Stimulated activated naive CD8-positive, alpha-beta T cell treated with anti-CD3 and anti-CD28 coated beads, Interleukin-15, Interleukin-2, amounts not matched to agents 100 U/mL and 50 U/mL, for 24 hours (primary cell): ENCODE measurements around the gene SMYD5.

Experiments
- ATAC-seq: fragments of 150-1000 bp; cut with Tn5 transposase; one replicate; pipeline ENCODE4 v1.10.0; 2021
- DNase-seq: peaks from one replicate; pipeline ENCODE4 v3.0.0; 2021

The SMYD5 gene

GRCh38 chr2:73205611-73206010 lies 8.4 kb upstream of the SMYD5 start:
- no peak for DNase-seq

GRCh38 chr2:73208258-73208657 lies 5.8 kb upstream of the SMYD5 start:
- ATAC-seq (no peak), DNase-seq (no peak)

More at GRCh38 chr2:73205611-73206010, 8.4 kb upstream of the SMYD5 start:
- ATAC-seq, result no peak

- DNase-seq (no peak), ATAC-seq (no peak)
Measured at GRCh38 chr2:73210019-73210418, 4.0 kb upstream of the SMYD5 start.

- DNase-seq (no peak), ATAC-seq (no peak)
Measured at GRCh38 chr2:73210696-73211095, 3.3 kb upstream of the SMYD5 start.

- no peak for DNase-seq
- ATAC-seq, result no peak
Measured at GRCh38 chr2:73212098-73212447, 2.0 kb upstream of the SMYD5 start.

GRCh38 chr2:73212448-73213176 lies 1.4 kb upstream of the SMYD5 start:
- peak; percentile 81 for DNase-seq

GRCh38 chr2:73215254-73215653 lies 1.2 kb downstream of the SMYD5 start:
- no peak for DNase-seq
- no peak for ATAC-seq

More at GRCh38 chr2:73212448-73213176, 1.4 kb upstream of the SMYD5 start:
- ATAC-seq, result peak; percentile 72

GRCh38 chr2:73217160-73217559 lies 3.1 kb downstream of the SMYD5 start:
- no peak for DNase-seq
- ATAC-seq, result no peak

- DNase-seq (no peak), ATAC-seq (no peak)
Measured at GRCh38 chr2:73217826-73218225, 3.8 kb downstream of the SMYD5 start.

GRCh38 chr2:73218298-73218697 lies 4.3 kb downstream of the SMYD5 start:
- DNase-seq (no peak), ATAC-seq (no peak)

GRCh38 chr2:73223821-73224220 lies 9.8 kb downstream of the SMYD5 start:
- DNase-seq (no peak), ATAC-seq (no peak)

- ATAC-seq (no peak), DNase-seq (no peak)
Measured at GRCh38 chr2:73225513-73226360, 11.7 kb downstream of the SMYD5 start.

GRCh38 chr2:73227086-73227485 lies 13.0 kb downstream of the SMYD5 start:
- no peak for ATAC-seq
- DNase-seq, result no peak

- ATAC-seq (no peak), DNase-seq (no peak)
Measured at GRCh38 chr2:73228631-73229030, 14.6 kb downstream of the SMYD5 start.

- ATAC-seq (no peak), DNase-seq (peak; percentile 42)
Measured at GRCh38 chr2:73232403-73233153, 18.5 kb downstream of the SMYD5 start.

- peak; percentile 92 for DNase-seq
- ATAC-seq, result peak; percentile 93
Measured at GRCh38 chr2:73233154-73233931, 19.3 kb downstream of the SMYD5 start, which contains the start of gene PRADC1. TSS of gene PRADC1 (minus strand) at chr2:73233239. CDS start at chr2:73233160, 79 bp downstream.

GRCh38 chr2:73233932-73234832 lies 20.1 kb downstream of the SMYD5 start, which contains the start of gene CCT7:
TSS of gene CCT7 (plus strand) at chr2:73234308. CDS start at chr2:73234379, 71 bp downstream.
- ATAC-seq (peak; percentile 76), DNase-seq (peak; percentile 85)

- DNase-seq (no peak), ATAC-seq (no peak)
Measured at GRCh38 chr2:73235315-73236028, 21.4 kb downstream of the SMYD5 start.

GRCh38 chr2:73237168-73237567 lies 23.1 kb downstream of the SMYD5 start:
- no peak for DNase-seq
- ATAC-seq, result no peak

GRCh38 chr2:73238149-73238548 lies 24.1 kb downstream of the SMYD5 start:
- DNase-seq, result no peak
- no peak for ATAC-seq
